Retina (tissue), 1 donor: ENCODE measurements around the gene COL26A1.
"Not testable (repeated sequence)": the region's sequence is repeated elsewhere in the genome, so short reads cannot be mapped to it uniquely, and the experiment has no call there.

Source experiments
- DNase-seq: peaks from one replicate; pipeline ENCODE4 v3.0.0-alpha.2; 2016

COL26A1 gene

GRCh38 chr7:101453617-101454016 lies 90.9 kb downstream of the COL26A1 start:
- no peak for DNase-seq

- DNase-seq: no peak
Measured at GRCh38 chr7:101457001-101457750, 94.5 kb downstream of the COL26A1 start.

GRCh38 chr7:101465131-101465530 lies 102.5 kb downstream of the COL26A1 start:
- DNase-seq: no peak

- no peak for DNase-seq
Measured at GRCh38 chr7:101465576-101466196, 103.0 kb downstream of the COL26A1 start.

GRCh38 chr7:101466871-101467270 lies 104.2 kb downstream of the COL26A1 start:
- no peak for DNase-seq

- DNase-seq: no peak
Measured at GRCh38 chr7:101468546-101469275, 106.0 kb downstream of the COL26A1 start.

- DNase-seq: no peak
Measured at GRCh38 chr7:101470668-101471487, 108.2 kb downstream of the COL26A1 start.

- DNase-seq: no peak
Measured at GRCh38 chr7:101474178-101474577, 111.5 kb downstream of the COL26A1 start.

- not testable (repeated sequence) for DNase-seq
Measured at GRCh38 chr7:101475691-101476090, 113.0 kb downstream of the COL26A1 start.

GRCh38 chr7:101479217-101479616 lies 116.5 kb downstream of the COL26A1 start:
- DNase-seq: no peak

- not testable (repeated sequence) for DNase-seq
Measured at GRCh38 chr7:101486056-101486432, 123.4 kb downstream of the COL26A1 start.

GRCh38 chr7:101486433-101487104 lies 123.9 kb downstream of the COL26A1 start:
- peak; percentile 26 for DNase-seq

GRCh38 chr7:101487105-101487458 lies 124.4 kb downstream of the COL26A1 start:
- DNase-seq: no peak

- no peak for DNase-seq
Measured at GRCh38 chr7:101487753-101488152, 125.1 kb downstream of the COL26A1 start.

- no peak for DNase-seq
Measured at GRCh38 chr7:101488826-101489572, 126.3 kb downstream of the COL26A1 start.

GRCh38 chr7:101490439-101490838 lies 127.8 kb downstream of the COL26A1 start:
- DNase-seq: not testable (repeated sequence)

GRCh38 chr7:101491442-101491841 lies 128.8 kb downstream of the COL26A1 start:
- not testable (repeated sequence) for DNase-seq

- DNase-seq: no peak
Measured at GRCh38 chr7:101494602-101495329, 132.1 kb downstream of the COL26A1 start.

GRCh38 chr7:101496017-101496416 lies 133.3 kb downstream of the COL26A1 start:
- DNase-seq: no peak

GRCh38 chr7:101501351-101501750 lies 138.7 kb downstream of the COL26A1 start:
- DNase-seq: no peak
